SU-DHL-6 (cell line): ENCODE data around the gene WNT9A.

Experiments used
- H2AFZ ChIP-seq: fragments of 200-600 bp; sonication (generic); 2 replicates; pipeline ENCODE4 v1.6.1; 2014; ENCODE audit warnings: low read depth, mild to moderate bottlenecking, moderate library complexity, mixed read lengths, antibody characterized with exemption, low read length; ENCODE audit not compliant: severe bottlenecking
- H3F3A ChIP-seq: fragments of 200-600 bp; shearing (Covaris generic); 2 replicates; pipeline ENCODE4 v1.6.0; 2016; ENCODE audit warnings: antibody characterized with exemption, mild to moderate bottlenecking; ENCODE audit not compliant: insufficient read depth
- H3K27ac ChIP-seq: fragments of 200-600 bp; sonication (generic); 2 replicates; pipeline ENCODE4 v1.5.1; 2016; ENCODE audit warnings: low read depth, mild to moderate bottlenecking, low read length, moderate library complexity, mixed read lengths
- H3K27me3 ChIP-seq: fragments of 200-600 bp; sonication (generic), shearing (Covaris generic); 2 replicates; pipeline ENCODE4 v1.6.0; 2014; ENCODE audit warnings: mild to moderate bottlenecking, low read length
- H3K36me3 ChIP-seq: fragments of 200-600 bp; sonication (generic); 2 replicates; pipeline ENCODE4 v1.6.1; 2014; ENCODE audit warnings: mild to moderate bottlenecking, low read length, mixed read lengths
- H3K4me2 ChIP-seq: fragments of 300-600, 200-600 bp; shearing (Covaris generic), sonication (generic); 2 replicates; pipeline ENCODE4 v1.6.0; 2014; ENCODE audit warnings: low read length, low read depth, mild to moderate bottlenecking; ENCODE audit not compliant: poor library complexity, severe bottlenecking
- H3K4me3 ChIP-seq: fragments of 200-600 bp; sonication (generic); 2 replicates; pipeline ENCODE4 v1.5.1; 2014; ENCODE audit warnings: antibody characterized with exemption, low read length, mild to moderate bottlenecking, mixed read lengths; ENCODE audit not compliant: insufficient read depth, poor library complexity, severe bottlenecking
- H3K79me2 ChIP-seq: fragments of 200-600 bp; sonication (generic); 2 replicates; pipeline ENCODE4 v1.6.1; 2014; ENCODE audit warnings: mild to moderate bottlenecking, low read length, moderate library complexity; ENCODE audit not compliant: insufficient read depth
- H3K9ac ChIP-seq: fragments of 200-600 bp; sonication (generic); 2 replicates; pipeline ENCODE4 v1.7.0; 2014; ENCODE audit warnings: mild to moderate bottlenecking, low read length
- H3K9me2 ChIP-seq: fragments of 200-600 bp; sonication (generic); replicated peaks from 2 replicates; pipeline ENCODE4 v1.6.1; 2014; ENCODE audit warnings: low read length; ENCODE audit not compliant: insufficient read depth
- H3K9me3 ChIP-seq: fragments of 200-600 bp; sonication (generic); 2 replicates; pipeline ENCODE4 v1.6.1; 2014; ENCODE audit warnings: low read length, mixed read lengths; ENCODE audit not compliant: insufficient read depth
- H4K20me1 ChIP-seq: fragments of 200-600 bp; sonication (generic); 2 replicates; pipeline ENCODE4 v1.6.1; 2014; ENCODE audit warnings: low read depth, mild to moderate bottlenecking, antibody characterized with exemption, low read length, moderate library complexity, mixed read lengths
- EZH2phosphoT487 ChIP-seq: fragments of 200-600 bp; sonication (generic), shearing (Covaris generic); conservative IDR thresholded peaks from 2 replicates; pipeline ENCODE4 v1.6.1; 2018; ENCODE audit warnings: mild to moderate bottlenecking, antibody characterized with exemption, low read length, moderate library complexity, mixed read lengths
- TF ChIP-seq, protein P1 (sequence below): fragments of 200-600 bp; sonication (generic); IDR thresholded peaks from one replicate; pipeline ENCODE4 v1.5.1; 2017; ENCODE audit warnings: antibody characterized with exemption, mild to moderate bottlenecking, low read length, moderate library complexity; ENCODE audit not compliant: insufficient read depth, poor library complexity, severe bottlenecking

The WNT9A gene

DNA sequence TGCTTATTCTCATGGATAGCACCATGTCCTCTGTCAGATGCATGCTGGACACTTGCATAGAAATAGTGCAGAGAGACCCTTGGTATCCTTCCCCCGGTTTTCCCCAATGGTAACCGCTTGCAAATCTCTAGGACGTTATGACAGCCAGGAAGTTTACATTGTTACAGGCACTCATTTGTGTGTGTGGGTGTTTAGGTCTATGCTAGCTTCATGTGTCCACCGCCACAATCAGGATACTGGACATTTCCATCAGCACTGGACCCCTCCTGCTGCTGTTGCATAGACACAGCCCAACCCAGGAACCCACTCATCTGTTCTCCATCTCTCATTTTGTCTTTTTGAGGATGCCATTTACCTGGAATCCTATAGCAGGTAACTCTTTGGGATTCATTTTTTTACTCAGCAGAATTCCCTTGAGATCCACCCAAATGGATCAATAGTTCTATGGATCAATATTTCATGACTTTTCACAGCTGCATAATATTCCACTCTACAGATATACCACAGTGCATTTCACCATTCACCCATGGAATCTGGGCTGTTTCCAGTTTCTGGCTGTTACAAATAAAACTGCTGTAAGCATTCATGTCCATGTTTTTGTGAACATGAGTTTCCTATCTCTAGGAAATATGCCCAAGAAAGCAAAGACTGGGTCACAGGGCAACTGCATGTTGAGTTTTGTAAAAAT lies 6.6 kb upstream of the WNT9A start:
- no peak overlapping the region for H3K27ac ChIP-seq
- no peak overlapping the region for H2AFZ ChIP-seq
- no peaks in the 10 kb centered on the region for H3K9me3 ChIP-seq

DNA sequence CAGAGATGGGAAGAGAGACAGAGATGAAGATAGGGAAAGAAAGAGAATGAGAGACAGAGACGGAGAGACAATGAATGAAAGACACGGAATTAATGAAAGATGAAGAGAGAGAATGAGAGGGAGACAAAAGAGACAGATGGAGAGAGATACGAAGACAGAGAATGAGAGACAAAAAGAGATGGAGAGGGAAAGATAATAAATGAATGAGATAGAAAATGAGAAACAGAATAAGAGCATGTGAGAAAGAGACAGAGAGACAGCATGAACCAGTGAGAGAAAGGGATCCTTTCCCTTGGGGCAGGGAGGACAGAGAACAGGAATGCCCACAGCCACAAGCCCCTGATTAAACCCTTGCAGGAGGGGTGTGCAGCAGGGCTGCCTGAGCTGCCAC lies 5.3 kb upstream of the WNT9A start:
- Histone ChIP-seq H3K27ac (no peak overlapping the region), H3K9ac (no peak overlapping the region), H4K20me1 (no peaks in the 10 kb centered on the region), H3K9me2 (no peaks in the 10 kb centered on the region), H2AFZ (no peak overlapping the region), H3K36me3 (no peaks in the 10 kb centered on the region), H3K27me3 (no peaks in the 10 kb centered on the region), H3K4me3 (no peak overlapping the region), H3K4me2 (no peak overlapping the region), H3K79me2 (no peaks in the 10 kb centered on the region), H3K9me3 (no peaks in the 10 kb centered on the region), H3F3A (no peaks in the 10 kb centered on the region)
- TF ChIP-seq EZH2phosphoT487: no peak
- TF ChIP-seq, protein P1, sequence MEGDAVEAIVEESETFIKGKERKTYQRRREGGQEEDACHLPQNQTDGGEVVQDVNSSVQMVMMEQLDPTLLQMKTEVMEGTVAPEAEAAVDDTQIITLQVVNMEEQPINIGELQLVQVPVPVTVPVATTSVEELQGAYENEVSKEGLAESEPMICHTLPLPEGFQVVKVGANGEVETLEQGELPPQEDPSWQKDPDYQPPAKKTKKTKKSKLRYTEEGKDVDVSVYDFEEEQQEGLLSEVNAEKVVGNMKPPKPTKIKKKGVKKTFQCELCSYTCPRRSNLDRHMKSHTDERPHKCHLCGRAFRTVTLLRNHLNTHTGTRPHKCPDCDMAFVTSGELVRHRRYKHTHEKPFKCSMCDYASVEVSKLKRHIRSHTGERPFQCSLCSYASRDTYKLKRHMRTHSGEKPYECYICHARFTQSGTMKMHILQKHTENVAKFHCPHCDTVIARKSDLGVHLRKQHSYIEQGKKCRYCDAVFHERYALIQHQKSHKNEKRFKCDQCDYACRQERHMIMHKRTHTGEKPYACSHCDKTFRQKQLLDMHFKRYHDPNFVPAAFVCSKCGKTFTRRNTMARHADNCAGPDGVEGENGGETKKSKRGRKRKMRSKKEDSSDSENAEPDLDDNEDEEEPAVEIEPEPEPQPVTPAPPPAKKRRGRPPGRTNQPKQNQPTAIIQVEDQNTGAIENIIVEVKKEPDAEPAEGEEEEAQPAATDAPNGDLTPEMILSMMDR: no peak

More for the DNA sequence above, 6.6 kb upstream of the WNT9A start:
- Histone ChIP-seq H3K4me2 (no peak overlapping the region), H3K79me2 (no peaks in the 10 kb centered on the region), H3K9me2 (no peaks in the 10 kb centered on the region), H4K20me1 (no peaks in the 10 kb centered on the region), H3K4me3 (no peak overlapping the region), H3K36me3 (no peaks in the 10 kb centered on the region), H3K27me3 (no peaks in the 10 kb centered on the region), H3F3A (no peaks in the 10 kb centered on the region), H3K9ac (no peak overlapping the region)
- TF ChIP-seq EZH2phosphoT487: no peak
- TF ChIP-seq, protein P1: no peak

DNA sequence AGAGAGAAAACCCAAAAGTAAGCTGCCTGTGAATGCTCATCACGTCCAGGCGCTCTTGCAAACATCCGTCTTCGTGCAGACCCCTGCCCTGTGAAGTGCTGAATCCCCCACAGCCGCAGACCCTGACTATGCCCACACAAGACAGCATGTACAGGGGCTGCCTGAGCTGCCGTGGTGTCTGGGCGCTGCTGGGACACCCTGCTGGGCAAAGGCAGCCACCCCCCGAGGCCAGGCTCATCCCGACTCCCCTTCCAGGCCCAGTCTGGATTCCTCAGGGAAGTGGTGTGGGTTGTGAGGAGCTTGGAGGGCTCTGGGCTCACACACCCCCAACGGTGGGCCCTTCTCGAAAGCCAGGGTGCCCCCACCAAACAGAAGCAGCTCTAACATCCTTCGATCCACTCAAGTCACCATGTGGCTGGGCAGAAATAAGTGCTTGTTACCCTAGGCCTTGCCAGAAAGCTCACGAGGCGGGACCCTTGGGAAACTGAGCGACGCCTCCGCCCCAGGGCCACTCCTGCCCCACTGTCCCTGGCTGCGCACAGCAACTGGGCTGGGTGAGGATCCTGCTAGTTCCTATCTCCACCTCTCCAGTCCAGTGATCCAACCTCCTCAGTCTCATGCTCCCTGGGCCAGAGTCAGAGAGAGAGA lies 4.8 kb upstream of the WNT9A start:
- H3K9ac ChIP-seq: no peak overlapping the region
- no peaks in the 10 kb centered on the region for H3K9me2 ChIP-seq

More for the DNA sequence above, 4.8 kb upstream of the WNT9A start:
- TF ChIP-seq, protein P1: no peak
- no peak for TF ChIP-seq EZH2phosphoT487
- no peaks in the 10 kb centered on the region for H3K27me3 ChIP-seq
- no peak overlapping the region for H3K4me3 ChIP-seq
- H3F3A ChIP-seq: no peaks in the 10 kb centered on the region
- H3K79me2 ChIP-seq: no peaks in the 10 kb centered on the region
- H3K36me3 ChIP-seq: no peaks in the 10 kb centered on the region
- no peaks in the 10 kb centered on the region for H4K20me1 ChIP-seq
- H3K4me2 ChIP-seq: no peak overlapping the region
- H2AFZ ChIP-seq: no peak overlapping the region
- H3K9me3 ChIP-seq: no peaks in the 10 kb centered on the region
- no peak overlapping the region for H3K27ac ChIP-seq
